GM10847 (cell line): ENCODE results near the gene TRAPPC6A.
A peak's percentile ranks its signal among the peaks of the same experiment; 100 is the strongest.

Experiments
- POLR2A ChIP-seq: IDR thresholded peaks from 2 replicates; pipeline ENCODE4 v1.6.1; 2011; ENCODE audit not compliant: insufficient read length; ENCODE audit errors: extremely low read depth

The TRAPPC6A gene

GRCh38 chr19:45200568-45200967 lies 22.5 kb upstream of the TRAPPC6A start:
- no peak for TF ChIP-seq POLR2A

GRCh38 chr19:45195764-45196163 lies 17.7 kb upstream of the TRAPPC6A start:
- TF ChIP-seq POLR2A = no peak

GRCh38 chr19:45191375-45191774 lies 13.3 kb upstream of the TRAPPC6A start:
- TF ChIP-seq POLR2A = no peak

GRCh38 chr19:45189971-45190370 lies 11.9 kb upstream of the TRAPPC6A start:
- TF ChIP-seq POLR2A = no peak

GRCh38 chr19:45187421-45188100 lies 9.5 kb upstream of the TRAPPC6A start:
- TF ChIP-seq POLR2A = no peak

GRCh38 chr19:45186509-45187334 lies 8.7 kb upstream of the TRAPPC6A start:
- no peak for TF ChIP-seq POLR2A

- TF ChIP-seq POLR2A = no peak
These were observed 6.1 kb upstream of the TRAPPC6A start for GRCh38 chr19:45184115-45184514.

GRCh38 chr19:45182758-45183157 lies 4.7 kb upstream of the TRAPPC6A start:
- TF ChIP-seq POLR2A = no peak

GRCh38 chr19:45180936-45181335 lies 2.9 kb upstream of the TRAPPC6A start:
- TF ChIP-seq POLR2A = no peak

- no peak for TF ChIP-seq POLR2A
These were observed 1.9 kb upstream of the TRAPPC6A start for GRCh38 chr19:45179892-45180370.

GRCh38 chr19:45179072-45179891 lies 1.2 kb upstream of the TRAPPC6A start:
- TF ChIP-seq POLR2A = no peak

GRCh38 chr19:45178262-45179071 lies 430 bp upstream of the TRAPPC6A start, which contains the start of gene BLOC1S3:
TSS of gene BLOC1S3 (plus strand) at chr19:45178784. CDS start at chr19:45179297, 513 bp downstream.
- peak; percentile 64 for TF ChIP-seq POLR2A

- TF ChIP-seq POLR2A = no peak
These were observed 2.3 kb downstream of the TRAPPC6A start for GRCh38 chr19:45175515-45176345.

GRCh38 chr19:45173816-45174215 lies 4.2 kb downstream of the TRAPPC6A start:
- TF ChIP-seq POLR2A = no peak
